H1 (cell line): Measurements from ENCODE around the gene B9D2. TPM values are rescaled to one million over a fixed set of nuclear protein-coding genes. Genes with fewer than 3 reads are reported as not detected.
A peak's percentile ranks its signal among the peaks of the same experiment; 100 is the strongest.

ENCODE experiments used
- CEBPB ChIP-seq: IDR thresholded peaks from 2 replicates; pipeline ENCODE4 v1.6.1; 2012; ENCODE audit warnings: low read depth, low read length
- polyA plus RNA-seq, 7 experiments: library from polyadenylated mRNA; depleted of rRNA in 3 of 7; stranded (reverse) in 5 of 7; unstranded in 2 of 7; fragments of >200 nt in 5 of 7; fragments of 200-250 nt in 2 of 7; gene quantifications; 1 replicate in 5 of 7; 2 replicates in 1 of 7; 4 replicates in 1 of 7; pipeline versions ENCODE4 v1.2.1 to v1.2.3, GENCODE V29; 2011 to 2013; ENCODE audit warnings: missing spikeins in 2 of 7, mixed read lengths in 2 of 7
- total RNA-seq: library from RNA; stranded (reverse); fragmentation: NEBNext Ultra II Directional; extraction: Animal tissue kit (Norgen Biotek cat#: 25700); gene quantifications from 2 replicates; pipeline ENCODE4 v1.2.1, GENCODE V29; 2021
- TF ChIP-seq, protein P1 (sequence below): IDR thresholded peaks from 2 replicates; pipeline ENCODE4 v1.6.1; 2012; ENCODE audit warnings: inconsistent platforms
- TF ChIP-seq, protein P2 (sequence below): IDR thresholded peaks from 2 replicates; pipeline ENCODE4 v1.6.1; 2012; ENCODE audit warnings: inconsistent platforms

The B9D2 gene
- total and polyA plus RNA-seq, 2 of the 8 experiments (the other 6 are each of a cell fraction or from before 2014, with no cell fraction given) = 4.9 to 6.3 TPM

DNA sequence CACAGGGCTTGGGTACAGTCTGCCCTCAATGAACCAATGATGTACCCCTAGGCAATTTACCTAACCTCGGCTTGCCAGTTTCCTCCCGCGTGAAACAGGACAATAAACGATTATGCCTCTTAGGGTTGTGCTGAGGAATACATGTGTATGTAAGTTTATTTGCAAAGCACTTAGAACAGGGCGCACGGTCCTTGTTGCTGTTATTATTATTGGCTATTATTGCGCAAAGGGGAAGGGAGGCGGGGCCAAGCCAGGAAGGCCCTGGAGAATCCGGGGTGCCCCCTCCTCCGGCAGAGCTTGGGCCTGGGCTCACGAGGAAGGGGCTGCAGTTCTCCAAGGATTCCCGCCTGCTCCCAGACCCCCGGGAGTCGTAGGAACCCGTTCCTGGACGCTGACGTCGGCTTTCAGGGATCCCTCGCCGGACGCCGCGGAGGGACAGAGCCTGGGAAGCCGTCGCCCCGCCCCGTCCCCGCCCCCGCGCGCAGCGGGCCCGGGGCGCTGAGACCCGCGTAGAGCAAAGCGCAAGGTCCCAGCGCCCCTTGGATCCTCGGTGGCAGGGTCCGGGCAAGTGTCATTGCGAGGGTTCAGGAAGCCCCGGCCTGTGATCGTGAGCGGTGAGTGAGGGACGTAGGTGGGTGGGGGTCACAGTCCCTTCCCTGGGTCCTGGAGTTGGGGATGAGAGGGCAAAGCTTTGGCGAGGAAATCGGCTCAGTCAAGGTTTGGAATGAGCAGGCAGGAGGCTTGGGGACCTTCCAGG is 12.5 kb upstream of the B9D2 start, which contains the start of gene TMEM91 (continued):
- TF ChIP-seq, protein P1, sequence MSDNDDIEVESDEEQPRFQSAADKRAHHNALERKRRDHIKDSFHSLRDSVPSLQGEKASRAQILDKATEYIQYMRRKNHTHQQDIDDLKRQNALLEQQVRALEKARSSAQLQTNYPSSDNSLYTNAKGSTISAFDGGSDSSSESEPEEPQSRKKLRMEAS = no peak
- peak; percentile 94 for TF ChIP-seq CEBPB
- TF ChIP-seq, protein P2, sequence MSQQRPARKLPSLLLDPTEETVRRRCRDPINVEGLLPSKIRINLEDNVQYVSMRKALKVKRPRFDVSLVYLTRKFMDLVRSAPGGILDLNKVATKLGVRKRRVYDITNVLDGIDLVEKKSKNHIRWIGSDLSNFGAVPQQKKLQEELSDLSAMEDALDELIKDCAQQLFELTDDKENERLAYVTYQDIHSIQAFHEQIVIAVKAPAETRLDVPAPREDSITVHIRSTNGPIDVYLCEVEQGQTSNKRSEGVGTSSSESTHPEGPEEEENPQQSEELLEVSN = peak; percentile 34; the same call in 1 of the 2 replicates
- TF ChIP-seq, all 59 proteins: peak for 10
